ENCODE measurements around the gene AXIN2. TPM values are rescaled to one million over a fixed set of nuclear protein-coding genes. Genes with fewer than 3 reads are reported as not detected.
A peak's percentile ranks its signal among the peaks of the same experiment; 100 is the strongest.

AXIN2 gene
- total RNA-seq, 4 donors from 2014 or later = 16.5 to 69.3 (median 29.4) TPM

DNA sequence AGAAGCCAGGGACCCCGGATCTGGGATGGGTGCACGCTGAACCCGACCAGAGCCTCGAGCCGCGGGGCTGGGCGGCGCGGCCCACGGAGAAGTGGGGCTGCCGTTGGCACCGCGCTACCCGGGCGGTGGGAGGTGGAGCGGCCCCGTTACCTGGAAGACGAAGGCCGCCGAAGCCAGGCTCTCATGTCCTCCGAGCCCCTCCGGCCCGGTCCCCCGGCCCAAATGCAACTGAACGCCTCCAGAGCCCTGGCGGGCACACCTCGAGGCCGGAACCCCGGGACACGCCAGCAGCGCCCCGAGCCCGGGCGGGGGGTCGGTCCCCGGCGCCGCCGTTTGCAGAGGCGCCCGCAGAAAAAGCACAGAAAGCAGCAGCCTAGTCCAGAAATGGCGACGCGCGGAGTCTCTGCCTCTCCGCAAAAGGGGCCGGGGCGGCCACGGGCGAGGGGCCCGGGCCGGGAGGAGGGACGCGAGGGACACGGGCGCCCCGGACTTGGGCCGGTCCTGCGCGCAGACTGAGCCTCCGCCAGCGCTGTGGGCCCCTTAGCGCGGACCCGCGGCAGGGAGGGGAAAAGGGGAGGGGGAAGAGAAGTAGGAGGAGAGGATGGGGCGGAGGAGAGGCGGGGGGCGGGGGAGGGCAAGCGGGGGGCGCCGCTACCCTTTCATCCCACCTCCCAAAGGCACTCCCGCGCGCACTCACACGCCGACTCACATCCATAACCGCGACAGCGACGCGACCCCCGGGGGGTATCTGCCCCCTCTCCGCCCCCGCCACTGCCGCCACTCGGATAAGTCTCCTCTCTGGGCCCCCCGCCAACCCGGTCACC lies 1.4 kb downstream of the AXIN2 start:
- Histone ChIP-seq H3K4me1 (peaks cover 0 to 50% (median 3%) of the 10 kb centered on the region in 4 donors), H3K4me3 (peak overlapping the region; percentile 78 to 97 (median 88)), H3K9me3 (no peaks in the 10 kb centered on the region), H3K36me3 (no peaks in the 10 kb centered on the region), H3K27ac (peak overlapping the region; percentile 73 to 96 (median 92)), H3K27me3 (no peaks in the 10 kb centered on the region)
- DNase-seq = peak in 1 of 3 donors; percentile 62
- TF ChIP-seq POLR2A (IDR thresholded peaks at IDR 0.05) = no peak
- TF ChIP-seq, protein P1, sequence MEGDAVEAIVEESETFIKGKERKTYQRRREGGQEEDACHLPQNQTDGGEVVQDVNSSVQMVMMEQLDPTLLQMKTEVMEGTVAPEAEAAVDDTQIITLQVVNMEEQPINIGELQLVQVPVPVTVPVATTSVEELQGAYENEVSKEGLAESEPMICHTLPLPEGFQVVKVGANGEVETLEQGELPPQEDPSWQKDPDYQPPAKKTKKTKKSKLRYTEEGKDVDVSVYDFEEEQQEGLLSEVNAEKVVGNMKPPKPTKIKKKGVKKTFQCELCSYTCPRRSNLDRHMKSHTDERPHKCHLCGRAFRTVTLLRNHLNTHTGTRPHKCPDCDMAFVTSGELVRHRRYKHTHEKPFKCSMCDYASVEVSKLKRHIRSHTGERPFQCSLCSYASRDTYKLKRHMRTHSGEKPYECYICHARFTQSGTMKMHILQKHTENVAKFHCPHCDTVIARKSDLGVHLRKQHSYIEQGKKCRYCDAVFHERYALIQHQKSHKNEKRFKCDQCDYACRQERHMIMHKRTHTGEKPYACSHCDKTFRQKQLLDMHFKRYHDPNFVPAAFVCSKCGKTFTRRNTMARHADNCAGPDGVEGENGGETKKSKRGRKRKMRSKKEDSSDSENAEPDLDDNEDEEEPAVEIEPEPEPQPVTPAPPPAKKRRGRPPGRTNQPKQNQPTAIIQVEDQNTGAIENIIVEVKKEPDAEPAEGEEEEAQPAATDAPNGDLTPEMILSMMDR (IDR thresholded peaks at IDR 0.05) = no peak

DNA sequence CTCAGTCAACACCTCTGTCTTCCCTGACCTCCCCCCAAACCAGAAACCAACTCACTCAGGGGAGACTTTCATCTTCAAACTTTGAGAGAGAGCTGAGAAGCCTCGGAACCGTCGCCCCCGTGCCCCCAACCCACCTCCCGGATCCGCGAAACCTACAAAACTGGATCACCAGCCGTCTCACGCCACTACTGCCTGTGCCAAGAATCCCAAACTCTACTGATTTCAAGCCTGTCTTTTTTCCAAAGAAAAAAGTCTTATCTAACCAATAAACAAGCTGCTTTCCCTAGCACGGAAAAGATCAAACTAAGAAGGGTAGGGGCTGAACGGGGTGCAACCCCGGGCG lies 2.0 kb downstream of the AXIN2 start:
- no peak for DNase-seq
- peaks cover 0 to 46% (median 3%) of the 10 kb centered on the region in 4 donors for H3K4me1 ChIP-seq
- H3K4me3 ChIP-seq = peak overlapping the region; percentile 78 to 97 (median 88)
- H3K27me3 ChIP-seq = no peaks in the 10 kb centered on the region
- peak overlapping the region in 3 of 4 donors; percentile 73 to 96 (median 93) for H3K27ac ChIP-seq
- TF ChIP-seq, protein P1 (IDR thresholded peaks at IDR 0.05) = no peak
- TF ChIP-seq POLR2A (IDR thresholded peaks at IDR 0.05) = no peak
- no peaks in the 10 kb centered on the region for H3K9me3 ChIP-seq
- no peaks in the 10 kb centered on the region for H3K36me3 ChIP-seq

- peak overlapping the region; percentile 78 to 97 (median 88) for H3K4me3 ChIP-seq
- no peak for DNase-seq
- peaks cover 0 to 42% (median 3%) of the 10 kb centered on the region in 4 donors for H3K4me1 ChIP-seq
- TF ChIP-seq, protein P1 (IDR thresholded peaks at IDR 0.05) = no peak
- TF ChIP-seq POLR2A (IDR thresholded peaks at IDR 0.05) = no peak
- H3K36me3 ChIP-seq = no peaks in the 10 kb centered on the region
- H3K27ac ChIP-seq = peak overlapping the region; percentile 35 to 96 (median 83)
- no peaks in the 10 kb centered on the region for H3K27me3 ChIP-seq
- H3K9me3 ChIP-seq = no peaks in the 10 kb centered on the region
Observed at GRCh38 chr17:65558683-65559460, 2.6 kb downstream of the AXIN2 start.

- peaks cover 0 to 37% (median 3%) of the 10 kb centered on the region in 4 donors for H3K4me1 ChIP-seq
- TF ChIP-seq, protein P1 (IDR thresholded peaks at IDR 0.05) = no peak
- TF ChIP-seq POLR2A (IDR thresholded peaks at IDR 0.05) = no peak
- no peak for DNase-seq
- peak overlapping the region in 1 of 4 donors; percentile 97 for H3K4me3 ChIP-seq
- H3K36me3 ChIP-seq = no peaks in the 10 kb centered on the region
- no peaks in the 10 kb centered on the region for H3K9me3 ChIP-seq
- no peaks in the 10 kb centered on the region for H3K27me3 ChIP-seq
- H3K27ac ChIP-seq = no peak overlapping the region
Observed at GRCh38 chr17:65558311-65558682, 3.2 kb downstream of the AXIN2 start.

DNA sequence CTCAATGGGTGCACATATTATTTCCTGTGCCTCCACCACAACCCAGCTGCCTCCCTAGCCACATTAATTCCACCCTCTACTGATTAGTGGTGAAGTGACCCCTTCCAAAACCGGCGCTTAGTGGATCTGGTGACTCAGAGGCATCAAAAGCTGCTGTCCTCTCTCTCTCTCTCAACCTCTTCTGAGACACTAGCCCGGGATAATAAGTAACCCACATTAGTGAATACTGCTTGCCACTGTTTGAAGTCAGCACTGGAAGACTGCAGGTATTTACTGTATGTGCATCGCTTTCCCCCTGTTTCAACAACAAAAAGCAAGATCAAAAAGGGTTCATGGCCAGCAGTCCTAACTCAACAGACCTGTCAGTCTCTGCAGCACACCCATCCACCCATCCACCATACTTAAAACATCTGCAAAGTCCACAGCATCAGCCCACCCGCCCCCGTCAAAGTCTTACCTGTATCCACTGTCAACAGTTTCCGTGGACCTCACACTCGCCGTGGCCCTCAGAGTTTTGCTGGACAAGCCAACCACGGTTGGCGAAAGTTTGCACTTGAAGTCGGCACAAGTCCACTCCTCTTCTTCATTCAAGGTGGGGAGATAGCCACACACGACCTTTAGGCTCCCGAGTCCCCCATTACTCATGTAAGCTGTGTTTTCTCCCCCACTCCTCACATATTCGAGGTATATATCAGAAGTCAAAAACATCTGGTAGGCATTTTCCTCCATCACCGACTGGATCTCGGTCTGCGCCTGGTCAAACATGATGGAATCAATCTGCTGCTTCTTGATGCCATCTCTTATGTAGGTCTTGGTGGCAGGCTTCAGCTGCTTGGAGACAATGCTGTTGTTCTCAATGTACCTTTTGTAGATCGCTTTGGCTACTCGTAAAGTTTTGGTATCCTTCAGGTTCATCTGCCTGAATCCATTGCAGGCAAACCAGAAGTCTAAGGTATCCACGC lies 3.8 kb downstream of the AXIN2 start:
- TF ChIP-seq, protein P1 (IDR thresholded peaks at IDR 0.05) = no peak
- no peak for TF ChIP-seq POLR2A (IDR thresholded peaks at IDR 0.05)
- peak overlapping the region in 2 of 4 donors; percentile 5 to 12 for H3K27ac ChIP-seq
- DNase-seq = no peak
- no peaks in the 10 kb centered on the region for H3K9me3 ChIP-seq
- H3K4me3 ChIP-seq = peak overlapping the region in 2 of 4 donors; percentile 25 to 97
- no peaks in the 10 kb centered on the region for H3K36me3 ChIP-seq
- H3K27me3 ChIP-seq = no peaks in the 10 kb centered on the region
- H3K4me1 ChIP-seq = peaks cover 0 to 35% (median 4%) of the 10 kb centered on the region in 4 donors
